K562 (cell line): ENCODE data around the gene PINK1.

ENCODE experiments used
- ATF2 ChIP-seq: sonication (generic); formaldehyde crosslinking; IDR thresholded peaks from 2 replicates; pipeline ENCODE4 v1.8.1; 2022; ENCODE audit warnings: missing genetic modification reagents
- ATF6 ChIP-seq: sonication (generic); formaldehyde crosslinking; IDR thresholded peaks from 2 replicates; pipeline ENCODE4 v1.4.0; 2020; ENCODE audit warnings: mild to moderate bottlenecking, missing genetic modification reagents
- CREM ChIP-seq: IDR thresholded peaks from 2 replicates; pipeline ENCODE4 v1.6.1; 2014; ENCODE audit warnings: antibody characterized with exemption, low read depth
- CTCF ChIP-seq, 3 experiments: IDR thresholded peaks in 2 of 3; conservative IDR thresholded peaks in 1 of 3; 2 replicates each; pipeline ENCODE4 v1.5.1; 2011 to 2012; ENCODE audit warnings: low read length in 3 of 3, mild to moderate bottlenecking in 3 of 3, control low read depth in 2 of 3, improper control_type of control experiment in 1 of 3, inconsistent platforms in 1 of 3, low read depth in 1 of 3, mixed read lengths in 1 of 3, moderate library complexity in 1 of 3; ENCODE audit not compliant: insufficient read depth in 2 of 3
- E2F4 ChIP-seq: sonication (generic); formaldehyde crosslinking; IDR thresholded peaks from 2 replicates; pipeline ENCODE4 v1.8.0; 2022; ENCODE audit warnings: mild to moderate bottlenecking, low read depth, missing genetic modification reagents
- FOXO4 ChIP-seq: fragments of 450-650 bp; formaldehyde crosslinking; IDR thresholded peaks from 2 replicates; pipeline ENCODE4 v1.4.0; 2020; ENCODE audit warnings: mild to moderate bottlenecking, moderate library complexity
- MXI1 ChIP-seq: IDR thresholded peaks from 2 replicates; pipeline ENCODE4 v1.6.1; 2011; ENCODE audit warnings: low read depth, mild to moderate bottlenecking, improper control_type of control experiment, low read length
- MYNN ChIP-seq, 2 experiments: sonication (generic); formaldehyde crosslinking in 1 of 2; IDR thresholded peaks; 2 replicates each; pipeline versions ENCODE4 v1.5.0 to v1.6.1; 2016 to 2020; ENCODE audit warnings: antibody characterized with exemption in 1 of 2, missing genetic modification reagents in 1 of 2
- POLR2A ChIP-seq: fragments of 450-650 bp; conservative IDR thresholded peaks from 2 replicates; pipeline ENCODE4 v1.6.1; 2016
- TFE3 ChIP-seq: fragments of 450-650 bp; formaldehyde crosslinking; IDR thresholded peaks from 2 replicates; pipeline ENCODE4 v1.4.0; 2020; ENCODE audit warnings: mild to moderate bottlenecking, mixed read lengths
- ZKSCAN8 ChIP-seq: fragments of 200-800 bp; sonication (Bioruptor generic); IDR thresholded peaks from 2 replicates; pipeline ENCODE4 v1.6.1; 2016; ENCODE audit warnings: missing genetic modification characterization, missing compliant biosample characterization
- ZNF12 ChIP-seq: sonication (generic); formaldehyde crosslinking; IDR thresholded peaks from 2 replicates; pipeline ENCODE4 v1.4.0; 2020; ENCODE audit warnings: mild to moderate bottlenecking, missing genetic modification reagents
- ZNF655 ChIP-seq: fragments of 250-450 bp; sonication (Bioruptor Pico); IDR thresholded peaks from 2 replicates; pipeline ENCODE4 v1.5.0; 2021
- ZNF830 ChIP-seq: fragments of 250-450 bp; sonication (Bioruptor Pico); IDR thresholded peaks from 2 replicates; pipeline ENCODE4 v1.5.0; 2021; ENCODE audit warnings: mild to moderate bottlenecking

GRCh38 chr1:20697563-20697962 is 64.3 kb downstream of the PINK1 start:
- TF ChIP-seq ATF2 (CRISPR knock-in tag) (no peak), ATF6 (no peak), E2F4 (CRISPR knock-in tag) (no peak), TFE3 (CRISPR knock-in tag) (no peak), ZNF655 (no peak), ZNF830 (CRISPR knock-in tag) (no peak), POLR2A (no peak), CTCF (IDR thresholded peaks at IDR 0.05 in 2 of 3, conservative IDR thresholded peaks at IDR 0.05 in 1 of 3; ENCODE audit: insufficient read depth in 2 of 3, low read depth in 1 of 3, low read length in 3 of 3) (no peak), FOXO4 (CRISPR knock-in tag) (no peak), ZKSCAN8 (CRISPR knock-in tag) (no peak), ZNF12 (CRISPR knock-in tag) (no peak), MYNN (IDR thresholded peaks at IDR 0.05) (no peak), MYNN (CRISPR knock-in tag; IDR thresholded peaks at IDR 0.05) (no peak), CREM (no peak), MXI1 (no peak)
